H1 (cell line): ENCODE measurements around the gene TEKTIP1. TPM values are rescaled to one million over a fixed set of nuclear protein-coding genes. Genes with fewer than 3 reads are reported as not detected.

Experiments used
- CBX5 ChIP-seq: fragments of 300-800, 300-1000 bp; sonication (generic); IDR thresholded peaks from 2 replicates; pipeline ENCODE4 v1.7.1; 2016; ENCODE audit warnings: antibody characterized with exemption, low read length, low read depth
- CHD7 ChIP-seq: fragments of 300-600 bp; sonication (generic); IDR thresholded peaks from 2 replicates; pipeline ENCODE4 v1.7.1; 2012; ENCODE audit warnings: low read length, moderate library complexity, mild to moderate bottlenecking, inconsistent platforms; ENCODE audit not compliant: insufficient replicate concordance
- CTBP2 ChIP-seq: IDR thresholded peaks from 2 replicates; pipeline ENCODE4 v1.7.0; 2011; ENCODE audit warnings: borderline replicate concordance, mild to moderate bottlenecking, moderate library complexity, mixed read lengths, low read length; ENCODE audit not compliant: insufficient read depth, insufficient read length
- GTF2F1 ChIP-seq: IDR thresholded peaks from 2 replicates; pipeline ENCODE4 v1.6.1; 2012; ENCODE audit warnings: low read depth, low read length, improper control_type of control experiment, borderline replicate concordance
- JUN ChIP-seq: IDR thresholded peaks from 2 replicates; pipeline ENCODE4 v1.6.1; 2011; ENCODE audit warnings: low read depth, mild to moderate bottlenecking, improper control_type of control experiment, low read length
- KDM4A ChIP-seq: IDR thresholded peaks from one replicate; pipeline ENCODE4 v1.7.1; 2012; ENCODE audit warnings: low read depth, mild to moderate bottlenecking, moderate library complexity, low read length, inconsistent platforms; ENCODE audit not compliant: severe bottlenecking
- NANOG ChIP-seq: IDR thresholded peaks from 2 replicates; pipeline ENCODE4 v1.6.1; 2011; ENCODE audit warnings: low read length, low read depth, mild to moderate bottlenecking, inconsistent platforms; ENCODE audit not compliant: insufficient read depth, poor library complexity, severe bottlenecking
- SUZ12 ChIP-seq: fragments of 200-600 bp; sonication (generic); IDR thresholded peaks from 2 replicates; pipeline ENCODE4 v1.6.1; 2012; ENCODE audit warnings: mild to moderate bottlenecking, inconsistent platforms, low read length, moderate library complexity, mixed read lengths
- TBP ChIP-seq: IDR thresholded peaks from 2 replicates; pipeline ENCODE4 v1.6.1; 2011; ENCODE audit warnings: low read depth, low read length, improper control_type of control experiment
- polyA plus RNA-seq, 7 experiments: library from polyadenylated mRNA; depleted of rRNA in 3 of 7; stranded (reverse) in 5 of 7; unstranded in 2 of 7; fragments of >200 nt in 5 of 7; fragments of 200-250 nt in 2 of 7; gene quantifications; 1 replicate in 5 of 7; 2 replicates in 1 of 7; 4 replicates in 1 of 7; pipeline versions ENCODE4 v1.2.1 to v1.2.3, GENCODE V29; 2011 to 2013; ENCODE audit warnings: missing spikeins in 2 of 7, mixed read lengths in 2 of 7
- total RNA-seq: library from RNA; stranded (reverse); fragmentation: NEBNext Ultra II Directional; extraction: Animal tissue kit (Norgen Biotek cat#: 25700); gene quantifications from 2 replicates; pipeline ENCODE4 v1.2.1, GENCODE V29; 2021

TEKTIP1 gene
- total and polyA plus RNA-seq, 2 of the 8 experiments (the other 6 are each of a cell fraction or from before 2014, with no cell fraction given): 1.1 TPM; not detected in 1

DNA sequence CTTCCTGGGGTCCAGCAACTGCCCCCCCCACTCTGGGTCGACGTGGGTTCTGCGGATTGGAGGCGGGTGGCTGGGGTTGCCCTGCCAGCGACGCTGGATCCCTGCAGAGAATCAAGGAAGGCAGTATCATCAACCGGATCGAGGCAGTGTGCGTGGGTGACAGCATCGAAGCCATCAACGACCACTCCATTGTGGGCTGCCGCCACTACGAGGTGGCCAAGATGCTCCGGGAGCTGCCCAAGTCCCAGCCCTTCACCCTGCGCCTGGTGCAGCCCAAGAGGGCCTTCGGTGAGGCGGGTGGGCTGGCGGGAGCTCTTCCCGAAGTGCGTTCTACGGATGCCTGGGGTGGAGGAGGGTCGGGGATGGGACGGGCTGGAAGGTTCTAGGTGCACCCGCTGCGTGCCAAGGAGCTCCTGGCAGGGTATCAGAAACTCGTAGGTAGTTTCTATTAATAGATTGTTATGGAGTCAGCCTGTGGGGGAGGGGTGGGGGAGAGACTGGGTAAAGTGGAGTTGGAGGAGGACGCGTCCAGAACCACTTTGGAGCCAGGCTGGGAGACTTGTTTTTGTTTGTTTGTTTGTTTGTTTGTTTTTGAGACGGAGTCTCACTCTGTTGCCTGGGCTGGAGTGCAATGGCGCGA lies 47.9 kb downstream of the TEKTIP1 start (continued):
- TF ChIP-seq CHD7 (no peak), GTF2F1 (no peak), TBP (no peak), JUN (no peak), SUZ12 (no peak), NANOG (no peak), KDM4A (no peak), CTBP2 (no peak), CBX5 (no peak)
